SK-N-DZ (cell line): ENCODE measurements around the gene RBM19.

ENCODE experiments used
- DNase-seq: peaks from one replicate; pipeline ENCODE4 v3.0.0-alpha.2; 2015; ENCODE audit warnings: low spot score

RBM19 gene

GRCh38 chr12:113988064-113988451 is 21.9 kb upstream of the RBM19 start:
- no peak for DNase-seq

GRCh38 chr12:113987261-113988063 is 21.3 kb upstream of the RBM19 start:
- DNase-seq, result no peak

- no peak for DNase-seq
These were observed 18.3 kb upstream of the RBM19 start for GRCh38 chr12:113984464-113984863.

DNA sequence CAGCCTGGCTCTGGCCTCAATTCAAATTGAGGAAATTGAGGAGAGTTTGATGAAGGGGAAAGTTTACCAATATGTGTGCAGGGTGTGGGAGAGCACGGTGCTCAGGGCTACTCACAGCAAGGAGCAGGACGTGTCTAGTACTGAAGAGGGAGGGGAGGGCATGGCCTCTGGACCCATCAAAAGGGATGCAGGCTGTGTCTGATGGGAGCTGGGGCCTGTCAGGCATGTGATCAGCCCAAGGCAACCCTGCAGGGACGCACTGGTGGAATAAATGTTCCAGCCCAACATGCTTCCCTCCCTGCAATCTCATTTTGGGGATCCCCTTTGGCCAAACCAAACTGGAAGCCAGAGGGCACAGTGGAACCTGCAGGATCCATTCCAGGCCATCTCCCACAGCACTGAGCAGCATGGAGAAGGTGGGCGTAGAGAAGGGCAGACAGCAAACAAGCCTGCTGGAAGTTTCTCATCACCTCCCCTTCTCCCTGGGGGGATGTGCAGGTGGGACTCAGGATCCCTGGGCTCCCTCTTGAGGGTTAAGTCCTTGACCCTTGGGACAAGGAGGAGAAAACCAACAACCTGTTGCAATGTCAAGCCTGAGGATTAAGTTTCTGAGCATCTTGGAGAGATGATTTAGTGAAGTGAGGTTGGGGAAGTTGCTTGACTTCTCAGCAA is 17.8 kb upstream of the RBM19 start:
- DNase-seq, result no peak

- no peak for DNase-seq
These were observed 17.1 kb upstream of the RBM19 start for GRCh38 chr12:113983265-113983664.

DNA sequence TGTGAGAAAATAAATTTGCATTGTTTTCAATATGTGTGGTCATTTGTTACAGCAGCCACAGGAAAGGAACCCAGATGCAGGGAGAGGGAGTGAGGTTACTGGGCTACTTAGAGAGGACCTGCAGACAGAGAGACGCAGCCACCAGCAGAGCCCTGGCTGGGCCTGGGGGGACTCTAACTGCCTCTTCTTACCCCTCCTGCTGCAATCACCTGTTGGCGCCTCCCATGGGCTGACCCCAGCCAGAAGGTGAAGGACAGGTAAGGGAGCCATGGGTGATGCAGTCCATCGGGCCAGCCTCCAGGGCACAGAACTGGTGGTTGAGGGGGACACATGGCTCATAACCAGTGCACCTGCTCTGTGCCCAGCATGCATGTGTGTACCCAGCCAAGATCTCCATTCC is 15.8 kb upstream of the RBM19 start:
- no peak for DNase-seq

DNA sequence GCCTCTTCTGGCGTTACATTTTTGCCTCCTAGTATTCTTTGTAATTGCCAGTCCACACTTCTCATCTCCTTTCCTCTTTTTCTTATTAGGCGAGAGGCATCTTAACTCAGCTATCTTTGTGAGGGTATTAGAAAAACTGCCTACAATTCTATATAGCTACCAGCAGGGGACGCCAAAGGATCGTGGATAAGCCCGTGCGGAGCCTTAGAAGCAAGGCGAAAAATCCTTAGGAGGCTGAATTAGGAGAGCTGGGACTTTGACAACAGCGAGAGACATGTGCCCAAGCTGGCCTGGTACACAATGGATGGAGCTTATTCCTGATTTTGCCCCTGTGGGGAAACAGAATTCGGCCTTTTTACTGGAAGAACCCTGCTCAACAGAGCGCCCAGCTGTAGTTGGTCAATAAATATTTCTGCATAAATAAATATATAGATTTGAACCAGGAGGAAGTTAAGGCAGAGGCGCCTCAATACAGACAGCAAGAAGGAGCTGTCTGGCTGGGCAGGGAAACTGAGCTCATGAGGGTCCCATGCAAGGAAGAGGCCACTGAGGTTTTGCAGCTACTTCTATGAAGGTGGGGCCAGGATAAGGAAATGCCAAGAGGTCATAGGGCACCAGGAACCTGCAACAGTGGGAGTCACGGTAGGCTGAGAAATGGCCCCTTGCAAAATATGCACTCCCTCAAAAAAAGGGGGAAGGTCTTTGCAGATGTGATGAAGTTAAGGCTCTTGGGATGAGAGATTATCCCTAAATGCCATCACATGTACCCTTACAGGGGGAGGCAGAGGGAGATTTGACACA is 14.6 kb upstream of the RBM19 start:
- DNase-seq, result peak; percentile 71

DNA sequence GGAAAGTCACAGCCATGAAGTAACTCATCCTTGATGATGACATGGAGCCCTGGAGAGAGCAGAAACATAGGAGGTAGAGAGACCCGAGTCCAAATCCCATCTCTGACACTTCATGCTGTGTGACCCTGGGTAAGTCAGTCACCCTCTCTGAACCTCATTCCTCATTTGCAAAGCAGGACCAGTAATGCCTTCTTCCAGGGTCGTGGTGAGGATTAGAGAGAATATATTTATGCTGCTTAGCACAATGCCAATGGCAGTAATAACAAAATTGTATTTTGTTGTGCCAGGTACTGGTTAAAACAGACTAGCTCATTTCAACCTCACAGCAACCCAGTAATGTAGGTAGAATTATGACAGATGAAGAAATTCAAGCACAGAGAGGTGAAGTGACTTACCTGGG is 13.9 kb upstream of the RBM19 start:
- no peak for DNase-seq

DNA sequence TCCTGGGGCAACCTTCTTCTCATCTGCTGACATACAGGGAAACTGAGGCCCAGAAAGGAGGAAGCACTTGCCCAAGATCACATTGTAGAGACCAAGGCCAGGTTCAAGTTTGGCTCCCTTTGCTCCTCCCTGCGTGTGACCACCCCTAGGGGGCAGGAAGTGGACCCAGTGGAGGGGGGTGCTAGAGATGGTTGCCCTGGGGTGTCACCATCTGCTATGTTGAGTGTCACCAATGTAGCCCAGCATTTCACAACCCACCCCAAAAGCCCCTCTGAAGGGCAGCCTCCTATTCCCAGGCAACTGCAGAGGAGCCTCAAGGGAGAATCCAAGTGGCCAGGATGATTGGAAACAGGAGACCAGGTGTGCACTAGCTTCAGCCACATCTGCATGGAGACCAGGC is 12.0 kb upstream of the RBM19 start:
- no peak for DNase-seq

DNA sequence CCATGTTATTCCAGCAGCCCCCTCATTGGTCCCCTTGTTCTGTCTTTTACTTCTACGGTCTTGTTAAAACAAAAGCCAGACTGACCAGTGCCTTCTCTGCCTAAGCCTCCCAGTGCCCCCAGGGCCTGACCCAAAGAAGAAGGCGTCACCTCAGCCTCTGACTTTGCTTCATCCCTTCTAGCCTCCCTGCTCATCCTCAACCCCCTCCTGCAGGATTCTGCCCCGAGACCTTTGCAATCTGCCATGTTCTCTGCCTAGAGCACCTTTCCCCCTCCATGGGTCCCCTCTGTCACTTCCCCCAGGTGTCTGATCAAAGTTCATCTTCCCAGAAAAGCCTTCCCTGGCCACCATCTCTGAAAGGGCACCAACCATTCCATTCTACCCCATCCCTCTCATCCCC is 7.9 kb upstream of the RBM19 start:
- DNase-seq, result no peak

DNA sequence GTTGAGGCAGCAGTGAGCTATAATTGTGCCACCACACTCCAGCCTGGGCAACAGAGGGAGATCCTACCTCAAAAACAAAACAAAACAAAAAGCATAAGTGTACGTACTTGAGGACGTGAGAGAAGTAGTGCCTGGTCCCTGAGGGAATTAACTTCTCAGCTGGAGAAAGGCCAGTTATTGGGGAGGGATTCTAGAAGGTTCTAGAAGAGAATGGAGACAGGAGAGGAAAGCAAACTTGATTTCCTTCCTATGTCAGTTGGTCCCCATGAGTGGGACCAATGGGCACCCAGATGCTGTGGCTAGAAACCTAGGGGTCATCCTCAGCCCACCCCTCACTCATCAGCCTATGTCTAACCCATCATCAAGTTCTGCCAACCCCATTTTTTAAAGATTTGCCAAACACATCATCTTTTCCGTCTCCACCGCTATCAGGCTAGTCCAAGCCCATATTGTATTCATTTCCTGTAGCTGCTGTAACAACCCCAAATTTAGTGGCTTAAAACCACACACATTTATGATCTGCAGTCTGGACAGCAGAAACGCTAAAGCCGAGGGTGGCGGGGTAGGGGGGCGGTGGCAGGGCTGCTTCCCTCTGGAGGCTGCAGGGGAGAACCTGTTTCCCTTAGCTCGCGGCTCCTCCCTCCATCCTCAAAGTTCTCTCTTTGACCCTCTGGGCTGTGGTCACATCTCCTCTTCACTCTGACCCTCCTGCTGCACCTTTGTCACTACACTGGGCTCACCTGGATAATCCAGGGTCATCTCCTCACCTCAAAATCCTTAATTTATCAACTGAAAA is 7.2 kb upstream of the RBM19 start:
- DNase-seq, result no peak

- DNase-seq, result no peak
These were observed 5.3 kb upstream of the RBM19 start for GRCh38 chr12:113971392-113971791.

DNA sequence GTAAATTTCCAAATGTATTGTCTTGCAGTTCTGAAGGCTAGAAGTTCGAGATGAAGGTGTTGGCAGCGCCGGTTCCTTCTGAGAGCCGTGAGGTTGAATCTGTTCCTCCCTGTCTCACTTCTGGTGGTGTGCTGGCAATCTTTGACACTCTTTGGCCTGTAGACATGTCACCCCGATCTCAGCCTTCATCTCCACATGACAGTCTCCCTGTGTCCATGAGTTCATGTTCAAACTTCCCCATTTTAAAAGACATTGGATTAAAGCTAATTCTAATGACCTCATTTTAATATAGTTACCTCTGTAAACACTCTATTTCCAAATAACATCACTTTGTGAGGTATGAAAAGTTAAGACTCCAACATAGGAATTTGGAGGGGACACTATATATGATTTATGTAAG is 4.1 kb upstream of the RBM19 start:
- no peak for DNase-seq

- DNase-seq, result no peak
These were observed 1.2 kb upstream of the RBM19 start for GRCh38 chr12:113967368-113967767.

GRCh38 chr12:113962733-113963132 is 3.4 kb downstream of the RBM19 start:
- no peak for DNase-seq

DNA sequence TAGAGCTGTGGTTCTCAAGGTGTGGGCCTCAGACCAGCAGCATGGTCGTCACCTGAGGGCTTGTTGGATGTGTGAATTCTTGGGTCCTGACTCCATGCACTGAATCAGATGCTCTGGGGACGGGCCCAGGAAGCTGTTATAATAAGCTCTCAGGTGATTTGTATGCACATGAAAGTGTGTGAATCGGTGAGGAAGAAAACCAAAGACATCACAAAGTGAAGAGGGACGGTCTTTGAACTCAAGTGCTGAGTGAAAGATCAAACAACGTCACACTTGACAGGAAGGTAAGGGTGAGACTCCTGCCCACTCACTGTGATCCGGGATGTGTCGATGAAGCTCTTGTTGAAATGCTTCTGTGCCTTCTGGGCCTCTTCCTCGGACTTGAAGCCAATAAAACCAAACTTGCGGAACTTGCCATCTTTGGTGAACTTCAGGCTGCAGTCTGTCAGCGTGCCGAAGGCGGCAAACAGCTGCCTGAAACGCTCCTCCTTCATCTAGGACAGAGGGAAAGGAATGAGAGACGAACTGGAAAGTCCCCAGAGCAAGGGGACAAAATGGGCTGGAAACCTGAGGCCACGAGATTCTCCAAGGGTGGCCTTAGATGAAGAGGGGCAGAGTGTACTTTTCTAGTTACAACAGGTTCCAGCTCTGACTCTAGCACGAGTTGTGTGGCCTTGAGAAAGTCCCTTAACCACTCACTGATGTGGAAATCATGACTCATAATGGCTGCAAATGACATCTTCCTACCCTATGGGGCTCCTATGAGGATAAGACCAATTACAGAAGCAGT is 4.0 kb downstream of the RBM19 start:
- no peak for DNase-seq

- no peak for DNase-seq
These were observed 6.1 kb downstream of the RBM19 start for GRCh38 chr12:113960030-113960429.

GRCh38 chr12:113959096-113959495 is 7.0 kb downstream of the RBM19 start:
- DNase-seq, result no peak

DNA sequence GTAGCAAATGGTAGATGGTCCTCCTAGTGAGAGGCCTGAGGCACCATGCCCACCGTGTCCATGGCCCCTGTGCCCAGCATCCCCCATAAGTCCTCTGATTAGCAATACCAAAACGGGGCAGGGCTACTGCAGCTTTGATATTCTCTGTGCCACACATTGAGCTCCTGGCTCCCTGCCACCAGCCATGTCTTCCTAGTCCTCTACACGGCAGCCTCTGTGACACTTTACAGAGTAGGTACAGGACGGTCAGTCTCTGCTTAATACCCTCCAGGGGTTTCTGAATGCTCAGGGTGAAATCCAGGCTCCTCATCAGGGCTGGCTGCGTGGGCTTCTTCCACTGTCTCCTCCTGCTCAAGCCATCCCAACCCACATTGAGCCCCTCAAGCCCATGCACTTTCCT is 8.0 kb downstream of the RBM19 start:
- DNase-seq, result no peak

DNA sequence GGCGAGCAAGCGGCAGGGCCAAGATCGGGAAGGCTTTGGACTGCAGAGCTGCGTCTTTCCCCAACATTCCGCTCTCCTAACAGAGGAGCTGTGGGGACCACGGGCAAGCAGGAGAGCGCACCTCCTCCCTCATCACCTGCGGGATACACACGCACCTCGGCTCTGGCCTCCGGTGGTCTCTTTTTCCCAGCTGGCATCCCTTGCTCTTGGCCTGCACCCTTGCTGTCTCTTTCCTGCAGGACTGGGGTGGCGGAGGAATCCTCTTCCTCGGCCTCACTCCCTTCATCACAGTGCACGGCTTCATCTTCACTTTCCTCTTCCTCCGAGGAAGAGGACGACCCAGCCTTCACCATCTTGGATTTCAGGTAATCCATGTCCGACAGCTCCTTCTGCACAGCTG is 8.5 kb downstream of the RBM19 start:
- no peak for DNase-seq
